Stimulated activated CD4-positive, alpha-beta T cell treated with anti-CD3 and anti-CD28 coated beads, Interleukin-2, amount 100 ng/mL, for 24 hours (primary cell): ENCODE results near the gene BTBD9.

ENCODE experiments used
- DNase-seq, 2 donors: peaks; one replicate each; pipeline ENCODE4 v3.0.0-alpha.2; 2020

The BTBD9 gene

DNA sequence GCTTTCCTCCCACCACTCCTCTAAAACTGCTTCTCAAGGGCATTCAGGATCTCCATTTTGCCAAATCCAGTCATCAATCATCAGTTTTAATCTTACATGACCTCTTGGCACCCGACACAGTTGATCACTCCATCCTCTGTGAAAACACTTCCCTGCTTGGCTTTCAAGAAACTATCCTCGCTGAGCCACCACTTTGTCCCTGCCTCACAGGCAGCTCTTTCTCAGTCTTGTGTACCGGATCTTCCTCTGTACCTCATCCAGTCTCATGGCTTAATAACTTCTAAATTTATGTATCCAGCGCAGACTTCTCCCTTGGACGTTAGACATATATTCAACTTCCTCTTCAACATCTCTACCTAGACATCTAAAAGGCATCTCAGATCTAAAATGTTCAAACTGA lies 89.9 kb downstream of the BTBD9 start:
- no peak for DNase-seq

DNA sequence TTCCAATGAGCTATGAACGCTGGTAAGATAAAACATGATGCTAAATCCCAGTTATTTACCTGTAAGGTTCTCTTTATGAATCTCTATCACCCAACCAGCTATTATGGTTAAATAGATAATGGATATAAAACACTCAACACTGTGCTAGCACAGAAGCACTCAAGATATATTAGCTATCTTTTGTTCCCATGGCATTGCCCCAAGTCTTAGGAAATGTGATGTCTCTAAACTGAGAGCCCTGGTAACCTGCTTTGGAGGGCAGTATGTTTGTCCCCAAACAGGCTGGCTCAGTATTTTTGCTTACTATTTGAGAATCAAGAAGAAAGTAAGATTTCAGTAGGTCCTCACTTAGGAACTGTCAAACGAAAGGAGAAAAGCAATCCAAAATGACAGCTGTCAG lies 90.5 kb downstream of the BTBD9 start:
- no peak for DNase-seq

GRCh38 chr6:38543022-38543421 lies 96.7 kb downstream of the BTBD9 start:
- DNase-seq = no peak

GRCh38 chr6:38542031-38542430 lies 97.7 kb downstream of the BTBD9 start:
- DNase-seq = no peak

- DNase-seq = no peak
Measured at GRCh38 chr6:38533064-38533463, 106.7 kb downstream of the BTBD9 start.

GRCh38 chr6:38531134-38531533 lies 108.6 kb downstream of the BTBD9 start:
- DNase-seq = no peak

DNA sequence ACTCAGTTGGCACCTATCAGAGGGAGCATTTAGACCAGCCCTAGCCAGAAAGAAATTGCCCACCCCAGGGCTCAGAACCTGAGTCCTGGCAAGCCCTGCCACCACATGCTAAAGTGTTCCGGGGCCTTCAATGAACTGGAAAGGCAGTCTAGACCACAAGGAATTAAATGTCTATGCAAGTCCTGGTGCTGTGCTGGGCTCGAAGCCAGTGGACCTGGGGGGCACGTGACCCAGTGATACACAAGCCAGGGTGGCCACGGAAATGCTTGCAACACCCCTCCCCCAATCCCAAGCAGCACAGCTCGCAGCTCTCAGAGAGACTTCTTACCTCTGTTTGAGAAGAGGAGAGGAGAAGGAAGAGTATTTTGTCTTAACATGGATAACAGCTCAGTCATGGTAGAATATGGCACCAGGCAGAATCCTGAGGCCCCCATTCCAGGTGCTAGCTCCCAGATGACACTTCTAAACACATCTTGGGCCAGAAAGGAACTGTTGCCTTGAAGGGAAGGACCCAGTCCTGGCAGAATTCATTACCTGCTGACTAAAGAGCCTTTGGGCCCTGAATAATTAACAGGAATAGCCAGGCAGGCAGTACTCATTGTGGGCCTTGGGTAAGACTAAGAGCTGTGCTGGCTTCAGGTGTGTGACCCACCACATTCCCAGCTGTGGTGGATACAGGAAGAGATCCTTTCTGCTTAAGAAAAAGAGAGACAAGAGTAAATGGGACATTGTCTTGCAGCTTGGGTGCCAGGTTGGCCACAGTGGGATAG lies 111.3 kb downstream of the BTBD9 start:
- DNase-seq = no peak

GRCh38 chr6:38527371-38527770 lies 112.4 kb downstream of the BTBD9 start:
- no peak for DNase-seq

GRCh38 chr6:38525888-38526287 lies 113.8 kb downstream of the BTBD9 start:
- no peak for DNase-seq

- no peak for DNase-seq
Measured at GRCh38 chr6:38524436-38525145, 115.1 kb downstream of the BTBD9 start.

GRCh38 chr6:38522322-38522721 lies 117.4 kb downstream of the BTBD9 start:
- no peak for DNase-seq

DNA sequence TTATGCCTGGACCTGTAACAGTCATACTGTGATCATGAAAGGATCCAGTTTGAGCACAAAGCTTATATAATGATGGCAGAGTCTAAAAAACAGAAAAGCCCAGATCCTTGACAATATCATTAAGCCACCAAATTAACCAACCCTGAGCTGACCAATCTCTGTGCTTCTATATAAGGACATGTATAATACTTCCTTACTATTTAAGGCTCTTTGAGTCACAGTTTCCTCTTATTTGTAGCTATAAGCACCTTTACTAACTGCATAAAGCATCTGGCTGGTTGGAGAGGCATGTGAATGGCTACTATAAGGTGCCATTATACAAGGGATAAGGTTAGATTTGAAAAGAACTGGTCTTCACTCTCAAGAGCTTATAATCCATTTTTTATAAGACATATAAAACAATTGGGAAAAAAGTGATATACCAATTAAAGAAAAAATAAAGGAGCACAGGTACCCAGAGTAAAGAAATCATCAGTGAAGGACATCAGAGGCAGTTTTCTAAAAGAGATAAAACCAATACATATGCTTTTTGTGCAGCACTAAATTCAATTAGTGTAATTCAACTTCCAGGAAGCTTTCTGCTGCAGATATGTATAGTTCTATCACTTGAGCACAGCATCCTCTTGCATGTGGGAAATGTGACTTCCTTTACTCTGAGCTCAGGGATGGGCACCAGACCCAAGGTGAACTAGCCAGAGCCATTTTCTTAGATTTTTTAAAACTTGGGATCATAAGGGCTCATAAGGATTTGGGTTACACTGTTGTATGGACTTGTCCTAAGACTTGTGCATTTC lies 121.0 kb downstream of the BTBD9 start:
- DNase-seq = no peak

GRCh38 chr6:38517005-38517404 lies 122.7 kb downstream of the BTBD9 start:
- DNase-seq = no peak

DNA sequence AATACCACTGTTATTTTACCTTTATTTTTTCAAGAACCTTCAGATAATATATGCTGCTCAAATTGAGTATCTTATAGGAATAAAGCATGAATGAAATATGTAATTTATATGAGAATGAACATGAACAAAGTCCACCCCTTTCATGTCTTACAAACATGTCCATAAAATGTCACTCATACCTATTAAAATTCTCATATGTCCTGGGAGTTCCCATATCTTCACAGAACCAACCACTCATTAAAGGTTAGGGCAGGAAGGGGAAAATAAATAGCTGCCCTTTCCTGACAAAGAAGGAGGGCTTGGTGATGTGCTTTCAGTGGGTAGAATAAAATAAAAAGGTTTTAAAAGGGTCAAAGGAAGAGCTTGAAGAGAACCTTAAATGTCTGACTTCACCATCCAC lies 125.3 kb downstream of the BTBD9 start:
- no peak for DNase-seq

- no peak for DNase-seq
Measured at GRCh38 chr6:38512211-38512610, 127.5 kb downstream of the BTBD9 start.

DNA sequence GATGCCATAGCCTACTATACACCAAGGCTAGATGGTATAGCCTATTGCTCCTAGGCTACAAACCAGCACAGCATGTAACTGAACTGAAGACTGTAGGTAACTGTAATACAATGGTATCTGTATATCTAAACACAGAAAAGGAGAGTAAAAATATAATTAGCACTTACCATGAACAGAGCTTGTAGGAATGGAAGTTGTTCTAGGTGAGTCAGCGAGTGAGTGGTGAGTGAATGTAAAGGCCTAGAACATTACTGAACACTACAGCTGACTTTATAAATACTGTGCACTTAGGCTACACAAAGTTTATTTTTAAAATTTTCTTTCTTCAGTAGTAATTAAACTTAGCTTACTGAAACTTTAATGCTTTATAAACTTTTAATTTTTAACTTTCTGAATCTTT lies 129.5 kb downstream of the BTBD9 start:
- no peak for DNase-seq

DNA sequence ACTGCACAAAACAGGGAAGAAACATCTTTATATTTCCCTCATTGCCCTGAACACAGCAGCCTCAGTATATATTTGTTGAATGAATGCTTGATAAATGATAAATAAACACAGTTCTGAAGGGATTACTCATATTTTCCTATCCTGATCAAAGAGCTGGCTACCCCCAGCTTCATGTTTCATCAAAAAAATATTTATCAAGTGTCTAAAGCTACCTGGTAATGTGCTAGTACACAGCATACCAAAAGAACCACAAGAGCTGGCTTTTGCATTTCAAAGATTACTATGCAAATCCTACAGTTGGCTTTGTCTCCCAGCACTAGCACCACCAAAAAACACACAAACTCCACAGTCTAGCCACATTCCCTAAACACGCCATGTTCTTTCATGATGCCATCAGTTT lies 130.0 kb downstream of the BTBD9 start:
- DNase-seq = no peak

- DNase-seq = no peak
Measured at GRCh38 chr6:38508894-38509293, 130.8 kb downstream of the BTBD9 start.

- no peak for DNase-seq
Measured at GRCh38 chr6:38508286-38508685, 131.4 kb downstream of the BTBD9 start.

DNA sequence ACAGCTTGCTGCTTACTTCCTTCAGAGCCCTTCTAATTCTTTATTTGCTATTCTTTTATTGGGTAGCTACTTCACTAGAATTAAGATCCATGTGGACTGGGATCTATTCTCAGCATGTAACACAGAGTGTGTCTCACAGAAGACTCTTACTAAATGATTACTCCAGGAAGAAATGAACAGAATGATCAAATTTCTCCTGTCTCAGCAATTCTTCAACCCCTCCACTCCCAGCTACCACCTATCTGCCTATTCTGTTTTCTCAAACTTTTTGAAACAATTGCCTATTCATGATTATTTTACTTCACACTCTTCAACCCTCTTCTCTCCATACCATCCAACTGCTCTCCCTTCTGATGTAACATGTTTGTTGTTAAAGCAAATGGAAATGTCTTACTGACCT lies 132.6 kb downstream of the BTBD9 start:
- no peak for DNase-seq

DNA sequence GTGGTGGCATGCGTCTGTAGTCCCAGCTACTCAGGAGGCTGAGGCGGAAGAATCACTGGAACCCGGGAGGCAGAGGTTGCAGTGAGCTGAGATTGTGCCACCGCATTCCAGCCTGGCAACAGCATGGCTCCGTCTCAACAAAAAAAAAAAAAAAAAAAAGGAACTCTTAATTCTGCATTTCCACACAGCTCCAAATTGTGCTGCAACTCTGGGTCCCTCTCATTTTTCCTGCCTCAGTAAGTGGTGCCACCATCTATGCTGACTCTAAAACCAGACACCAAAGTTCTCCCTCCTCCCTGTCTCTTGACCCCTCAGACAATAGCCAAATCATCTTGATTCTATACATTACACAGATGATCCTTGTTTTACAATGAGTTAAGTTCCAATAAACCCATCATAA lies 133.9 kb downstream of the BTBD9 start:
- DNase-seq = no peak

DNA sequence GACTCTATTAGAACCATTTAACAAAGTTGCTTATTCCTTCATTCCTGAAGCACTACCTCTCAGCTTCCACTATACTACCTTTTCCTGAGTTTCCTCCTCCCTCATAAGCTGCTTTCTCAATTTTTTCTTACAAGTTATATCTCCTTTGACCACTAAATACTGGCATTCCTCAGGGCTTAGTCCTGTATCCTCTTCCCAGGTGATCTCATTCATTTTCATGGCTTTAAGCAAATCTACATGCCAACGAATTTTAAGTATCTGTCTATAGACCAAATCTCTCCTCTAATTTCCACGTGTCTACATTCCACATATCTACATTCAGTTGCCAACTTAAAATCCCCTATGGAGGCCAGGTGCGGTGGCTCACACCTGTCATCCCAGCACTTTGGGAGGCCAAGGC lies 134.7 kb downstream of the BTBD9 start:
- DNase-seq = no peak

DNA sequence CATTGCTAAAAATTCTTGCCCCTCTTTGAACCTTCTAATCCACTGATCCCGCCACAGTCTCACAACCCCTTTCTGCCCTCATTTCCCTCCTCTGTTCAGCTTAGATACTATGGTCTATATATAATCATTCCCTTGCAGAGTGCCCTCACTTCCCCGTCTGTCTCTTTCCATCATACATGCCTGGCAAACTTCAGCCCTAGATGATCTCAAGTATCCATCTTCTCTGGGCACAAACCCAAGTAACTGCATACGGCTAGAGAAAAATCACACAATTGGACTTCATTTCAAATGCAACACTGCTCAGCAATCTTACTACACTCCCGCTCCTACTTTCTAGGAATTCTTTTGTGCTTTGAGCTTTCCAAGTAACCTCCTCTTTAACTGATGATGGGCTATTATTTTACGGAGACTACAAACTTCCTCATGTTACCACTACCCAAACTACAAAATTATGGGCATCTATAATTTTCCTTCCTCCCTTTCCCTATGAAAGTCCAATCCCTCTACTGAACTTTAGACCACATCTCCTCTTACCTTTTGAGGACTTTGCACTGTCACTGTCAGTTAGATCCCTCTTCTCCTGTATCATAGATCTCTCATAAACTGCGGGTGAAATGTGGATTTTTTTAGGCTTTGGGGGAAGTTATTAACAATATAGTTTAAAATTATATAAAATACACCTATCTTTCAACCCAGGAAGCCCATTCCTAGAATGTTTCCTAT lies 135.6 kb downstream of the BTBD9 start:
- DNase-seq = no peak
